ENCODE data around the gene CSE1L. TPM values are rescaled to one million over a fixed set of nuclear protein-coding genes. Genes with fewer than 3 reads are reported as not detected.

CSE1L gene
- polyA plus RNA-seq, 1 of the 3 experiments (the other 2 are of a cell fraction), result 18.8 TPM

DNA sequence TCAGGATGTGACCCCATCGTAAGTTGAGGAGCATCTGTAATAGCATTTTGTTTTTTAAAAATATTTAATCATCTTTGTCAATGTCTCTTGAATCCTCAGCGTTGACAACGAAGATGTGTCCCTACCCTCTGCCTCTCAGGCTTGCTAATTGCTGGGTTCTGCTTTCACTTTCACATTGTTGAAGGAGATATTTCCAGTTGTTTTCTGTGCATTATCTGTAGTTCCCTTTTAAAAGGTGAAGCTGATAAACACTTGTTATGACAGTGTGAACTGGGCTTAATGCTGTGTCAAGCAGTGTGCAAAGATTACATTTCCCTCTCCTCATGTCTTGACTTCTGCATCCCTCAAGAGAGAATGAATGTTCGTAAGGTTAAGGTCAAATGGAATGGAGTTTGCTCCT, 54.9 kb downstream of the CSE1L start:
- DNase-seq, result no peak
- Histone ChIP-seq H3K4me2 (no peak overlapping the region), H3K4me1 (ENCODE audit: control insufficient read depth in 1 of 2, insufficient read depth in 2 of 2, low read depth in 1 of 2, low read length in 1 of 2) (no peaks in the 10 kb centered on the region), H3K27me3 (ENCODE audit: insufficient read depth) (no peaks in the 10 kb centered on the region), H3K9me2 (no peaks in the 10 kb centered on the region), H2AFZ (ENCODE audit: low read depth) (no peak overlapping the region), H4K20me1 (ENCODE audit: insufficient read depth) (no peaks in the 10 kb centered on the region), H3K4me3 (ENCODE audit: low read depth in 2 of 2, low read length in 1 of 2) (no peak overlapping the region), H3K36me3 (replicated peaks in 1 of 2; ENCODE audit: control insufficient read depth in 1 of 2, insufficient read depth in 2 of 2, low read length in 1 of 2) (peaks cover 44 to 63% of the 10 kb centered on the region in 2 experiments), H3F3A (replicated peaks; ENCODE audit: insufficient read depth) (no peaks in the 10 kb centered on the region), H3K79me2 (ENCODE audit: insufficient read depth) (peaks cover 17% of the 10 kb centered on the region; the same call in 1 of the 2 replicates), H3K27ac (ENCODE audit: low read depth in 2 of 2, low read length in 1 of 2) (no peak overlapping the region), H3K9ac (no peak overlapping the region), H3K9me3 (no peaks in the 10 kb centered on the region)
- POLR2A ChIA-PET, result no interaction called here
- CTCF ChIA-PET, result interaction anchor here (0.7 to 1.0 kb wide), 3 partner anchors 32 to 170 kb away, joined by 3 read pairs; no protein-coding TSS in a partner anchor
- TF ChIP-seq SMC3 (IDR thresholded peaks at IDR 0.05; ENCODE audit: low read depth, low read length) (no peak), SIN3A (IDR thresholded peaks at IDR 0.05; ENCODE audit: borderline replicate concordance, low read depth, low read length) (no peak), FOXM1 (IDR thresholded peaks at IDR 0.05; ENCODE audit: low read depth) (no peak), YY1 (IDR thresholded peaks at IDR 0.05; ENCODE audit: low read depth) (no peak), TEAD4 (IDR thresholded peaks at IDR 0.05; ENCODE audit: borderline replicate concordance, insufficient read depth) (no peak), CHD2 (IDR thresholded peaks at IDR 0.05; ENCODE audit: low read length, partially characterized antibody) (no peak), FOXJ3 (CRISPR knock-in tag; IDR thresholded peaks at IDR 0.05) (no peak), EP300 (IDR thresholded peaks at IDR 0.05; ENCODE audit: borderline replicate concordance in 1 of 2, low read depth in 1 of 2, low read length in 1 of 2) (no peak), RFX5 (IDR thresholded peaks at IDR 0.05; ENCODE audit: low read length) (no peak), JUND (IDR thresholded peaks at IDR 0.05) (no peak)
- TF ChIP-seq, protein P1, sequence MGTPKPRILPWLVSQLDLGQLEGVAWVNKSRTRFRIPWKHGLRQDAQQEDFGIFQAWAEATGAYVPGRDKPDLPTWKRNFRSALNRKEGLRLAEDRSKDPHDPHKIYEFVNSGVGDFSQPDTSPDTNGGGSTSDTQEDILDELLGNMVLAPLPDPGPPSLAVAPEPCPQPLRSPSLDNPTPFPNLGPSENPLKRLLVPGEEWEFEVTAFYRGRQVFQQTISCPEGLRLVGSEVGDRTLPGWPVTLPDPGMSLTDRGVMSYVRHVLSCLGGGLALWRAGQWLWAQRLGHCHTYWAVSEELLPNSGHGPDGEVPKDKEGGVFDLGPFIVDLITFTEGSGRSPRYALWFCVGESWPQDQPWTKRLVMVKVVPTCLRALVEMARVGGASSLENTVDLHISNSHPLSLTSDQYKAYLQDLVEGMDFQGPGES (IDR thresholded peaks at IDR 0.05; ENCODE audit: low read depth, low read length), result no peak
- TF ChIP-seq, protein P2, sequence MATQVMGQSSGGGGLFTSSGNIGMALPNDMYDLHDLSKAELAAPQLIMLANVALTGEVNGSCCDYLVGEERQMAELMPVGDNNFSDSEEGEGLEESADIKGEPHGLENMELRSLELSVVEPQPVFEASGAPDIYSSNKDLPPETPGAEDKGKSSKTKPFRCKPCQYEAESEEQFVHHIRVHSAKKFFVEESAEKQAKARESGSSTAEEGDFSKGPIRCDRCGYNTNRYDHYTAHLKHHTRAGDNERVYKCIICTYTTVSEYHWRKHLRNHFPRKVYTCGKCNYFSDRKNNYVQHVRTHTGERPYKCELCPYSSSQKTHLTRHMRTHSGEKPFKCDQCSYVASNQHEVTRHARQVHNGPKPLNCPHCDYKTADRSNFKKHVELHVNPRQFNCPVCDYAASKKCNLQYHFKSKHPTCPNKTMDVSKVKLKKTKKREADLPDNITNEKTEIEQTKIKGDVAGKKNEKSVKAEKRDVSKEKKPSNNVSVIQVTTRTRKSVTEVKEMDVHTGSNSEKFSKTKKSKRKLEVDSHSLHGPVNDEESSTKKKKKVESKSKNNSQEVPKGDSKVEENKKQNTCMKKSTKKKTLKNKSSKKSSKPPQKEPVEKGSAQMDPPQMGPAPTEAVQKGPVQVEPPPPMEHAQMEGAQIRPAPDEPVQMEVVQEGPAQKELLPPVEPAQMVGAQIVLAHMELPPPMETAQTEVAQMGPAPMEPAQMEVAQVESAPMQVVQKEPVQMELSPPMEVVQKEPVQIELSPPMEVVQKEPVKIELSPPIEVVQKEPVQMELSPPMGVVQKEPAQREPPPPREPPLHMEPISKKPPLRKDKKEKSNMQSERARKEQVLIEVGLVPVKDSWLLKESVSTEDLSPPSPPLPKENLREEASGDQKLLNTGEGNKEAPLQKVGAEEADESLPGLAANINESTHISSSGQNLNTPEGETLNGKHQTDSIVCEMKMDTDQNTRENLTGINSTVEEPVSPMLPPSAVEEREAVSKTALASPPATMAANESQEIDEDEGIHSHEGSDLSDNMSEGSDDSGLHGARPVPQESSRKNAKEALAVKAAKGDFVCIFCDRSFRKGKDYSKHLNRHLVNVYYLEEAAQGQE (IDR thresholded peaks at IDR 0.05; ENCODE audit: low read depth, low read length), result no peak
- TF ChIP-seq, protein P3, sequence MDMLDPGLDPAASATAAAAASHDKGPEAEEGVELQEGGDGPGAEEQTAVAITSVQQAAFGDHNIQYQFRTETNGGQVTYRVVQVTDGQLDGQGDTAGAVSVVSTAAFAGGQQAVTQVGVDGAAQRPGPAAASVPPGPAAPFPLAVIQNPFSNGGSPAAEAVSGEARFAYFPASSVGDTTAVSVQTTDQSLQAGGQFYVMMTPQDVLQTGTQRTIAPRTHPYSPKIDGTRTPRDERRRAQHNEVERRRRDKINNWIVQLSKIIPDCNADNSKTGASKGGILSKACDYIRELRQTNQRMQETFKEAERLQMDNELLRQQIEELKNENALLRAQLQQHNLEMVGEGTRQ (IDR thresholded peaks at IDR 0.05; ENCODE audit: borderline replicate concordance, low read depth, low read length), result no peak
- TF ChIP-seq, protein P4, sequence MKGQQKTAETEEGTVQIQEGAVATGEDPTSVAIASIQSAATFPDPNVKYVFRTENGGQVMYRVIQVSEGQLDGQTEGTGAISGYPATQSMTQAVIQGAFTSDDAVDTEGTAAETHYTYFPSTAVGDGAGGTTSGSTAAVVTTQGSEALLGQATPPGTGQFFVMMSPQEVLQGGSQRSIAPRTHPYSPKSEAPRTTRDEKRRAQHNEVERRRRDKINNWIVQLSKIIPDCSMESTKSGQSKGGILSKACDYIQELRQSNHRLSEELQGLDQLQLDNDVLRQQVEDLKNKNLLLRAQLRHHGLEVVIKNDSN (IDR thresholded peaks at IDR 0.05; ENCODE audit: borderline replicate concordance, low read depth), result no peak
- TF ChIP-seq, protein P5, sequence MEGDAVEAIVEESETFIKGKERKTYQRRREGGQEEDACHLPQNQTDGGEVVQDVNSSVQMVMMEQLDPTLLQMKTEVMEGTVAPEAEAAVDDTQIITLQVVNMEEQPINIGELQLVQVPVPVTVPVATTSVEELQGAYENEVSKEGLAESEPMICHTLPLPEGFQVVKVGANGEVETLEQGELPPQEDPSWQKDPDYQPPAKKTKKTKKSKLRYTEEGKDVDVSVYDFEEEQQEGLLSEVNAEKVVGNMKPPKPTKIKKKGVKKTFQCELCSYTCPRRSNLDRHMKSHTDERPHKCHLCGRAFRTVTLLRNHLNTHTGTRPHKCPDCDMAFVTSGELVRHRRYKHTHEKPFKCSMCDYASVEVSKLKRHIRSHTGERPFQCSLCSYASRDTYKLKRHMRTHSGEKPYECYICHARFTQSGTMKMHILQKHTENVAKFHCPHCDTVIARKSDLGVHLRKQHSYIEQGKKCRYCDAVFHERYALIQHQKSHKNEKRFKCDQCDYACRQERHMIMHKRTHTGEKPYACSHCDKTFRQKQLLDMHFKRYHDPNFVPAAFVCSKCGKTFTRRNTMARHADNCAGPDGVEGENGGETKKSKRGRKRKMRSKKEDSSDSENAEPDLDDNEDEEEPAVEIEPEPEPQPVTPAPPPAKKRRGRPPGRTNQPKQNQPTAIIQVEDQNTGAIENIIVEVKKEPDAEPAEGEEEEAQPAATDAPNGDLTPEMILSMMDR (IDR thresholded peaks at IDR 0.05), result no peak
- 93% methylated on average over 4 of the region's 4 CpGs for WGBS (ENCODE audit: low lambda C conversion rate)

All from SK-N-SH (cell line).